WTC11 (cell line): Measurements from ENCODE around the gene WWC1.

Source experiments
- CREB1 ChIP-seq: sonication (generic); formaldehyde crosslinking; IDR thresholded peaks from 2 replicates; pipeline ENCODE4 v1.8.0; 2023; ENCODE audit warnings: mild to moderate bottlenecking, missing genetic modification reagents
- ELF4 ChIP-seq: sonication (generic); formaldehyde crosslinking; IDR thresholded peaks from 2 replicates; pipeline ENCODE4 v1.8.1; 2022; ENCODE audit warnings: low read depth, mild to moderate bottlenecking, moderate library complexity, missing genetic modification reagents
- NFYB ChIP-seq: sonication (generic); formaldehyde crosslinking; conservative IDR thresholded peaks from 2 replicates; pipeline ENCODE4 v1.8.0; 2022; ENCODE audit warnings: low read depth, missing genetic modification reagents
- ZBTB21 ChIP-seq: sonication (generic); formaldehyde crosslinking; IDR thresholded peaks from 2 replicates; pipeline ENCODE4 v1.8.1; 2023; ENCODE audit warnings: mild to moderate bottlenecking, missing genetic modification reagents, borderline replicate concordance
- ZNF219 ChIP-seq: sonication (generic); formaldehyde crosslinking; IDR thresholded peaks from 2 replicates; pipeline ENCODE4 v1.8.0; 2023; ENCODE audit warnings: missing genetic modification reagents, mild to moderate bottlenecking, borderline replicate concordance
- TF ChIP-seq, protein P1 (sequence below): fragments of 200-600 bp; IDR thresholded peaks from 2 replicates; pipeline ENCODE4 v1.8.0; 2022; ENCODE audit warnings: antibody characterized with exemption
- TF ChIP-seq, protein P2 (sequence below): sonication (generic); formaldehyde crosslinking; IDR thresholded peaks from 2 replicates; pipeline ENCODE4 v1.8.0; 2022; ENCODE audit warnings: mild to moderate bottlenecking, missing genetic modification reagents
- TF ChIP-seq, protein P3 (sequence below): sonication (generic); formaldehyde crosslinking; IDR thresholded peaks from 2 replicates; pipeline ENCODE4 v1.8.1; 2023; ENCODE audit warnings: mild to moderate bottlenecking, missing genetic modification reagents, borderline replicate concordance
- TF ChIP-seq, protein P4 (sequence below): sonication (generic); formaldehyde crosslinking; IDR thresholded peaks from 2 replicates; pipeline ENCODE4 v1.8.1; 2022; ENCODE audit warnings: mild to moderate bottlenecking, moderate library complexity, missing genetic modification reagents
- TF ChIP-seq, protein P5 (sequence below): fragments of 250-450 bp; sonication (Bioruptor Pico); IDR thresholded peaks from 2 replicates; pipeline ENCODE4 v1.9.0; 2021; ENCODE audit warnings: mild to moderate bottlenecking

DNA sequence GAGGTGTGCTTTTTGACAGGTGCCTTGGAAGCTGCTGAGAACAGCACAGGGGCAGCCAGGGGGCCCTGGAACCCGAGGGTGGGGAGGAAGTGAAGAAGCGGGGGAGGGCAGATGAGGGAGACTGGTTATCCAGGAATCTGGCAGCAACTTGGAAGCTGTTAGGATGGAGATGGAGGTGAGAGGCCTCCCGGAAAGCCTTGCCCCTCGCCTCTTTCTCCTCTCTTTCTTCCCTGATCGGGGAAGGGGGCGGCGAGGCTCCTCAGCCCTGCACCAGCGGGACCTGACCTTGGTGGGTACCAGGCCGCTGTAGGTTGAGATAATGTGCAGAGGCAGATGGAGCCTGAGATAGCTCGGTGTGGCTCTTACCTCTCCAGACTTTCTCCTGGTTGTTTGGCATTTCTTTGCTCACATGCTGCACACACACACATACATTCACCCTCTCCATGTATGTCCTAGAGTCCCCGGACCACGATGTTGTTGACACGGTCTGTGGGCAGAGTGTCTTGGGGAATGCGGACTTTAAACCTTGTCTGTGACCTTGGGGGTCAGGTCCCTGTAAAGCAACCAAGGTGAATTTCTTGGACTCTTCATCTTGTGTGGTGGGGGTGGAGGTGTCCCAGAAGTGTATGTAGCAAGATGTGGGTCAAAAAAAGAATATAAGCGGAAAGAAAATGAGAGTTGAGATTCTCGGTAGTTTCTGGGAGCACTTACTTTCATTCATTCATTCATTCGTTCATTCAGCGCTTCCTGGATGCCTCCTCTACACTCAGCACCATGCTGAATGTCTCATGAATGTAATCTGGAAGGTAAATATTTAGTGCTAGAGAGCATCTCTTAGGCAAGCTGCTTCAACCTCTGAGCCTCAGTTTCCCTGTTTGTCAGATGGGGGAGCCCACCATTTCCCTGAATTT is 1.6 kb downstream of the WWC1 start:
- TF ChIP-seq, protein P1, sequence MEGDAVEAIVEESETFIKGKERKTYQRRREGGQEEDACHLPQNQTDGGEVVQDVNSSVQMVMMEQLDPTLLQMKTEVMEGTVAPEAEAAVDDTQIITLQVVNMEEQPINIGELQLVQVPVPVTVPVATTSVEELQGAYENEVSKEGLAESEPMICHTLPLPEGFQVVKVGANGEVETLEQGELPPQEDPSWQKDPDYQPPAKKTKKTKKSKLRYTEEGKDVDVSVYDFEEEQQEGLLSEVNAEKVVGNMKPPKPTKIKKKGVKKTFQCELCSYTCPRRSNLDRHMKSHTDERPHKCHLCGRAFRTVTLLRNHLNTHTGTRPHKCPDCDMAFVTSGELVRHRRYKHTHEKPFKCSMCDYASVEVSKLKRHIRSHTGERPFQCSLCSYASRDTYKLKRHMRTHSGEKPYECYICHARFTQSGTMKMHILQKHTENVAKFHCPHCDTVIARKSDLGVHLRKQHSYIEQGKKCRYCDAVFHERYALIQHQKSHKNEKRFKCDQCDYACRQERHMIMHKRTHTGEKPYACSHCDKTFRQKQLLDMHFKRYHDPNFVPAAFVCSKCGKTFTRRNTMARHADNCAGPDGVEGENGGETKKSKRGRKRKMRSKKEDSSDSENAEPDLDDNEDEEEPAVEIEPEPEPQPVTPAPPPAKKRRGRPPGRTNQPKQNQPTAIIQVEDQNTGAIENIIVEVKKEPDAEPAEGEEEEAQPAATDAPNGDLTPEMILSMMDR, result no peak
- TF ChIP-seq, protein P2, sequence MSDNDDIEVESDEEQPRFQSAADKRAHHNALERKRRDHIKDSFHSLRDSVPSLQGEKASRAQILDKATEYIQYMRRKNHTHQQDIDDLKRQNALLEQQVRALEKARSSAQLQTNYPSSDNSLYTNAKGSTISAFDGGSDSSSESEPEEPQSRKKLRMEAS, result no peak
- TF ChIP-seq, protein P3, sequence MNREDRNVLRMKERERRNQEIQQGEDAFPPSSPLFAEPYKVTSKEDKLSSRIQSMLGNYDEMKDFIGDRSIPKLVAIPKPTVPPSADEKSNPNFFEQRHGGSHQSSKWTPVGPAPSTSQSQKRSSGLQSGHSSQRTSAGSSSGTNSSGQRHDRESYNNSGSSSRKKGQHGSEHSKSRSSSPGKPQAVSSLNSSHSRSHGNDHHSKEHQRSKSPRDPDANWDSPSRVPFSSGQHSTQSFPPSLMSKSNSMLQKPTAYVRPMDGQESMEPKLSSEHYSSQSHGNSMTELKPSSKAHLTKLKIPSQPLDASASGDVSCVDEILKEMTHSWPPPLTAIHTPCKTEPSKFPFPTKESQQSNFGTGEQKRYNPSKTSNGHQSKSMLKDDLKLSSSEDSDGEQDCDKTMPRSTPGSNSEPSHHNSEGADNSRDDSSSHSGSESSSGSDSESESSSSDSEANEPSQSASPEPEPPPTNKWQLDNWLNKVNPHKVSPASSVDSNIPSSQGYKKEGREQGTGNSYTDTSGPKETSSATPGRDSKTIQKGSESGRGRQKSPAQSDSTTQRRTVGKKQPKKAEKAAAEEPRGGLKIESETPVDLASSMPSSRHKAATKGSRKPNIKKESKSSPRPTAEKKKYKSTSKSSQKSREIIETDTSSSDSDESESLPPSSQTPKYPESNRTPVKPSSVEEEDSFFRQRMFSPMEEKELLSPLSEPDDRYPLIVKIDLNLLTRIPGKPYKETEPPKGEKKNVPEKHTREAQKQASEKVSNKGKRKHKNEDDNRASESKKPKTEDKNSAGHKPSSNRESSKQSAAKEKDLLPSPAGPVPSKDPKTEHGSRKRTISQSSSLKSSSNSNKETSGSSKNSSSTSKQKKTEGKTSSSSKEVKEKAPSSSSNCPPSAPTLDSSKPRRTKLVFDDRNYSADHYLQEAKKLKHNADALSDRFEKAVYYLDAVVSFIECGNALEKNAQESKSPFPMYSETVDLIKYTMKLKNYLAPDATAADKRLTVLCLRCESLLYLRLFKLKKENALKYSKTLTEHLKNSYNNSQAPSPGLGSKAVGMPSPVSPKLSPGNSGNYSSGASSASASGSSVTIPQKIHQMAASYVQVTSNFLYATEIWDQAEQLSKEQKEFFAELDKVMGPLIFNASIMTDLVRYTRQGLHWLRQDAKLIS, result no peak
- no peak for TF ChIP-seq NFYB (CRISPR knock-in tag)
- TF ChIP-seq, protein P4, sequence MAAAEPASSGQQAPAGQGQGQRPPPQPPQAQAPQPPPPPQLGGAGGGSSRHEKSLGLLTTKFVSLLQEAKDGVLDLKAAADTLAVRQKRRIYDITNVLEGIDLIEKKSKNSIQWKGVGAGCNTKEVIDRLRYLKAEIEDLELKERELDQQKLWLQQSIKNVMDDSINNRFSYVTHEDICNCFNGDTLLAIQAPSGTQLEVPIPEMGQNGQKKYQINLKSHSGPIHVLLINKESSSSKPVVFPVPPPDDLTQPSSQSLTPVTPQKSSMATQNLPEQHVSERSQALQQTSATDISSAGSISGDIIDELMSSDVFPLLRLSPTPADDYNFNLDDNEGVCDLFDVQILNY, result no peak
- TF ChIP-seq ZBTB21 (CRISPR knock-in tag), result no peak
- TF ChIP-seq, protein P5, sequence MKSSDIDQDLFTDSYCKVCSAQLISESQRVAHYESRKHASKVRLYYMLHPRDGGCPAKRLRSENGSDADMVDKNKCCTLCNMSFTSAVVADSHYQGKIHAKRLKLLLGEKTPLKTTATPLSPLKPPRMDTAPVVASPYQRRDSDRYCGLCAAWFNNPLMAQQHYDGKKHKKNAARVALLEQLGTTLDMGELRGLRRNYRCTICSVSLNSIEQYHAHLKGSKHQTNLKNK, result no peak
- TF ChIP-seq CREB1 (CRISPR knock-in tag), result no peak
- TF ChIP-seq ZNF219 (CRISPR knock-in tag), result no peak
- TF ChIP-seq ELF4 (CRISPR knock-in tag), result no peak
